ENCODE results near the gene AIFM2.
"Not testable (repeated sequence)": the region's sequence is repeated elsewhere in the genome, so short reads cannot be mapped to it uniquely, and the experiment has no call there.

AIFM2 gene

DNA sequence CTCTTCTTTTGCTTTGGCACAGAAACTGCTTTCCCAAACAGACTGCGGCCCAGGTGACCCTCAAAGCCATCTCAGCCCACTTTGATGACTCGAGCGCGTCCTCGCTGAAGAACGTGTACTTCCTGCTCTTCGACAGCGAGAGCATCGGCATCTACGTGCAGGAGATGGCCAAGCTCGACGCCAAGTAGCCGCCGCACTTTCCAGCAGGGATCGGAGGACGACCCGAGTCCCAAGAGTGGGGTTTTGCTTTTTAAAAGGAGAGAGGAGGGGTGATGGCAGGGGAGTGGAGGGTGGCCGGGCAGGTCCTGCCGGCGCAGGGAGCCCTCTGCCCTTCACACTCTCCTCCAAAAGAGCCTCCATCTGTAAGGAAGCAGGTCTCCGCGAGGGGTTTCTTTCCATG, 21.1 kb downstream of the AIFM2 start:
- H3K4me3 Mint-ChIP-seq = no peak overlapping the region
- peaks cover 9 to 10% of the 10 kb centered on the region in 2 donors for H3K4me1 Mint-ChIP-seq (ENCODE audit: low read depth in 2 of 2)
- no peak overlapping the region for H3K27ac Mint-ChIP-seq
- peaks cover 20% of the 10 kb centered on the region for H3K36me3 Mint-ChIP-seq (ENCODE audit: insufficient read depth)
- ATAC-seq (replicated peaks) (no peak), DNase-seq (no peak)
- no peaks in the 10 kb centered on the region for H3K27me3 Mint-ChIP-seq
- H3K9me3 Mint-ChIP-seq = no peaks in the 10 kb centered on the region

DNA sequence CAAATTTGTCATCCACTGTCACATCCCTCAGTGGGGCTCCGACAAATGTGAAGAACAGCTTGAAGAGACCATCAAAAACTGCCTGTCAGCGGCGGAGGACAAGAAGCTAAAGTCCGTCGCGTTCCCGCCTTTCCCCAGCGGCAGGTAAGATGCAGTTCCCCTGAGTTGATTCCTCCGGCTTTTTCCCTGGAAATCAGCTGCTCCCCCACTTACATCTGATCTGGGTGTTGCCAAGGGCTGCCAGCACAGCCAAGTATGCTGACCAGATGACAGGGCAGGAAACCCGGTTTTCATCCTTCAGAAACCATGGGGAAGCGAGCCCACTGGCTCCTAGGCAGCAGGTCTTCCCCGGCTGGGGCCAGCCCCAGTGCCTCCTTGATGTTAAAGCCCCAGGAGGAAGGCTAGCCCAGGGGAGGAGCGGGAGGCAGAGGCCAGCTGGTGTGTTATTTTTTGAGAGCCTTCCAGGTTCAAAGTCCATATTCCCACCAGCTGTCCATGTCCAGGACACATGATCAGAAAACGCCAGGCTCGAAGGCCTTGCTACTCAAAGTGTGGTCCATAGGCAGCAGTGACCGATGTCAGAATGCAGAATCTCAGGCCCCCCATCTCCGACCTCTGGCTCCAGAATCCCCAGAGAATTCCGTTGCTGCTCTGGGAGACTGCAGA, 23.4 kb downstream of the AIFM2 start:
- H3K36me3 Mint-ChIP-seq (ENCODE audit: insufficient read depth) = peaks cover 16% of the 10 kb centered on the region
- ATAC-seq (replicated peaks) = no peak

DNA sequence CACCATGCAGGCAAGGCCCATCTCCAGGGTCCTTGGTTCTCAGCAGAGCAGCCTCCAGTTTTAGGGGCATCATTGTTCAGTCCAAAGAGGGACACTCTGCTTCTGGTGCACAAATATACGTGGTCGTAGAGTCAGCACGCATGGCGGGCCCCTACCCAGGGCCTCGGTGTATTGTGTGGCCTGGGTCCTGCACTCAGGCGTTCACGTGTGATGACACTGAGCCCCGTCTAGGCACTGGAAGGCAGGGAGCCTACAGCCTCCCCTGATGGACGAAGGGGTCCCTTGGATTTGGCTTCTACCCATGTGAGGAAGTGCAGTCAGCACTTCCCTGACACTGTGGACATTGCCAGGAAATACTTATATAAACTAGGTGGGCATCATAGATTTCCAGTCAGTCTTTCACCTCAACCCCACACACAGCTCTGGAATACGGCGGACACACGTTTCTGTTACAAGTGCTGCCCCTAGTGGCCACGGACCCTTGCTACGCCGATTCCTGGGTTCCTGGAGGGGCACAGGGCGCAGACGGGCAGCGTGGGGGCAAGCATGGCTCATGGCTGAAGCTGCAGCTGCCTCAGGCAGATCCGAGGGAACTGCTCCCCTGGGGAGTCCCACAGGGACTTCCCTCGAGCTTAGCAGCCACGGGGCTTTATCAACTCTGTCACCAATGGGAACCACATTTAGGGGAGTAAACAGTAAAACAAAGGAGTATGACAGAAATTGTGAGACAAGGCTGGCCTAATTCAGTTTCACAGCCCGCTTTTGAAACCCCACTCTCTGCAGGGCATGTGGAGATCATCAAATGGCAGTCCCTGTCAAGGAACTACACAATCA, 25.4 kb downstream of the AIFM2 start:
- H3K36me3 Mint-ChIP-seq (ENCODE audit: insufficient read depth) = peaks cover 8% of the 10 kb centered on the region
- peak; percentile 36 for ATAC-seq (replicated peaks)
- peak overlapping the region; percentile 38 to 71 for H3K27ac Mint-ChIP-seq
- no peak overlapping the region for H3K4me3 Mint-ChIP-seq
- no peak for DNase-seq
- H3K27me3 Mint-ChIP-seq = no peaks in the 10 kb centered on the region
- H3K4me1 Mint-ChIP-seq (ENCODE audit: low read depth in 2 of 2) = peaks cover 7 to 8% of the 10 kb centered on the region in 2 donors
- H3K9me3 Mint-ChIP-seq = no peaks in the 10 kb centered on the region

More for the DNA sequence above, 23.4 kb downstream of the AIFM2 start:
- no peak for DNase-seq
- H3K4me1 Mint-ChIP-seq (ENCODE audit: low read depth in 2 of 2) = peaks cover 7 to 8% of the 10 kb centered on the region in 2 donors
- no peak overlapping the region for H3K4me3 Mint-ChIP-seq
- H3K27me3 Mint-ChIP-seq = no peaks in the 10 kb centered on the region
- peak overlapping the region in 1 of 2 donors; percentile 25 for H3K27ac Mint-ChIP-seq
- H3K9me3 Mint-ChIP-seq = no peaks in the 10 kb centered on the region

DNA sequence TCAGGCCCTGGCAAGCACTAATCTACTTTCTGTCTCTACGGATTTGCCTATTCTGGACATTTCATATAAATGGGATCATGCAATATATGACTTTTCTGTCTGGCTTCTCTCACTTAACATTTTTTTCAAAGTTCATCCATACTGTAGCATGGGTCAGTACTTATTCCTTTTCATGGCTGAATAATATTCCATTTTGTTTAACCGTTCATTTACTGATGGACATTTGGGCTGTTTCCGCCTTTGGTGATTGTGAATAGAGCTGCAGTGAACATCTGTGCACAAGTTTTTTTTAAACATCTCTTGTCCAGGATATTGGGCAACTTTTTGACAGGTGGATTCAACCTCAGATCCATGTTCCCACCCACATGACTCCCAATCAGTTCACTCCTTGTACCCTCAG, 31.0 kb downstream of the AIFM2 start:
- peaks cover 26% of the 10 kb centered on the region for H3K36me3 Mint-ChIP-seq (ENCODE audit: insufficient read depth)
- no peak for DNase-seq
- H3K4me3 Mint-ChIP-seq = no peak overlapping the region
- no peak for ATAC-seq (replicated peaks)
- H3K9me3 Mint-ChIP-seq = no peaks in the 10 kb centered on the region
- H3K4me1 Mint-ChIP-seq (ENCODE audit: low read depth in 2 of 2) = peaks cover 3 to 5% of the 10 kb centered on the region in 2 donors
- peak overlapping the region in 1 of 2 donors; percentile 49 for H3K27ac Mint-ChIP-seq
- H3K27me3 Mint-ChIP-seq = no peaks in the 10 kb centered on the region

DNA sequence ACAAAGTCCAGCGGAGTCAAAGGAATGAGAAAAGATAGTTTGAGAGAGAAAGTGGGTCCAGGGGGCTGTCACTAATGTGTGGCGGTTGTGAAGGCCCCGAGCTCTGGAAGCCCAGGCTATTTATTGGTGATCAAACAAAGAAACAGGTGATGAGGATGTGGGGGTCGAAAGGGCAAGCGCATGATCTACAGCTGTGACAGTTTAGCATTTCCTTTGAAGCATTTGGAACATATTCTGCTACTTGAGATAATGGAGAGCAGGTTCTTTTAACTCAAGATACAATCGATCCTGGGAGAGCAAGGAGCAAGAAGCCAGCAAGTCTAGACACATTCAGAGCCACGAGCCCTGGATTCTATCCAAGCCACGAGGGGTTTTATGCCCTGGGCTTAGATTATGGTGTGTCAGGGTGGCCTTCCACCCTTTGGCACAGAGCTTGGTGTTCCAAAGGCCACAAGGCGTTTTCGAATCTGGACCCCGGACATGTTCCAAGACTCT, 31.5 kb downstream of the AIFM2 start:
- H3K9me3 Mint-ChIP-seq; DNase-seq; H3K4me3 Mint-ChIP-seq; H3K27ac Mint-ChIP-seq; H3K4me1 Mint-ChIP-seq (ENCODE audit: low read depth in 2 of 2); H3K27me3 Mint-ChIP-seq; ATAC-seq (replicated peaks): not testable (repeated sequence)
- peaks cover 26% of the 10 kb centered on the region for H3K36me3 Mint-ChIP-seq (ENCODE audit: insufficient read depth)

DNA sequence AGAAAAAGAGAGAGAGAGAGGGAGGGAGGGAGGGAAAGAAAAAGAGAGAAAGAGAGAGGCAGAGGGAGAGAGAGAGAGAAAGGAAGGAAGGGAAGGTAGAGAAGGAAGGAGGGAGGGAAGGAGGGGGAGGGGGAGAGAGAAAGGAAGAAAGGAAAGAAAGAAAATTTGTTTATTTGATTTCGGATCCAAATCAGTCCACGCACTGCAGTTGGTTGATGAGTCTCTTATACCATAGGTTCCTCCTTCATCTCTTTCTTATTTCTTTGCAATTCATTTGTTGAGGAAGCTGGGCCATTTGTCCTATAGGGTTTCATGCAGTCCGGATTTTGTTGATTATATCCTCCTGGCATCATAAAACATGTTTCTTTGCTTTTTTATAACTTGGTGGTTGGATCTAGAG, 34.4 kb downstream of the AIFM2 start:
- Mint-ChIP-seq H3K27ac (no peak overlapping the region), H3K27me3 (no peaks in the 10 kb centered on the region), H3K36me3 (ENCODE audit: insufficient read depth) (peaks cover 32% of the 10 kb centered on the region), H3K4me1 (ENCODE audit: low read depth in 2 of 2) (peaks cover 21 to 24% of the 10 kb centered on the region in 2 donors), H3K4me3 (no peak overlapping the region), H3K9me3 (no peaks in the 10 kb centered on the region)
- no peak for DNase-seq
- no peak for ATAC-seq (replicated peaks)

DNA sequence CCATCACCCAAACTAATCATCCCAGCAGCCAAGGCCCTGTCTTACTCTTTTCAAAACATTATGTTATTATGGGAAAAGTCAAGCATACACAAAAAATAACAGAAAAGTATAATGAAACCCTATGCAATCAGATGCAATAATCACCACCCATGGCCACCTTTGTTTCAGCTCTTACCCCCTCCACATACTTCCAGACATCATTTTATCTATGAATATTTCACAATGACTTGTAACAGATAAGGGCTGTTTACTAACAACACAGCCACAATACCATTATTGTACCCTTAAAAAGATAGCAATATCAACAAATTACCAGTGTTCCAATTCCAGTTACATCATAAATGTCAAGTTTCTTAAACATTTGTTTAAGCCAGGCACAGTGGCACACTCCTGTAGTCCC, 35.2 kb downstream of the AIFM2 start:
- no peak overlapping the region for H3K4me3 Mint-ChIP-seq
- peaks cover 26 to 30% of the 10 kb centered on the region in 2 donors for H3K4me1 Mint-ChIP-seq (ENCODE audit: low read depth in 2 of 2)
- H3K36me3 Mint-ChIP-seq (ENCODE audit: insufficient read depth) = peaks cover 32% of the 10 kb centered on the region
- DNase-seq = no peak
- ATAC-seq (replicated peaks) = no peak
- no peaks in the 10 kb centered on the region for H3K9me3 Mint-ChIP-seq
- H3K27ac Mint-ChIP-seq = peak overlapping the region in 1 of 2 donors; percentile 17
- no peaks in the 10 kb centered on the region for H3K27me3 Mint-ChIP-seq

DNA sequence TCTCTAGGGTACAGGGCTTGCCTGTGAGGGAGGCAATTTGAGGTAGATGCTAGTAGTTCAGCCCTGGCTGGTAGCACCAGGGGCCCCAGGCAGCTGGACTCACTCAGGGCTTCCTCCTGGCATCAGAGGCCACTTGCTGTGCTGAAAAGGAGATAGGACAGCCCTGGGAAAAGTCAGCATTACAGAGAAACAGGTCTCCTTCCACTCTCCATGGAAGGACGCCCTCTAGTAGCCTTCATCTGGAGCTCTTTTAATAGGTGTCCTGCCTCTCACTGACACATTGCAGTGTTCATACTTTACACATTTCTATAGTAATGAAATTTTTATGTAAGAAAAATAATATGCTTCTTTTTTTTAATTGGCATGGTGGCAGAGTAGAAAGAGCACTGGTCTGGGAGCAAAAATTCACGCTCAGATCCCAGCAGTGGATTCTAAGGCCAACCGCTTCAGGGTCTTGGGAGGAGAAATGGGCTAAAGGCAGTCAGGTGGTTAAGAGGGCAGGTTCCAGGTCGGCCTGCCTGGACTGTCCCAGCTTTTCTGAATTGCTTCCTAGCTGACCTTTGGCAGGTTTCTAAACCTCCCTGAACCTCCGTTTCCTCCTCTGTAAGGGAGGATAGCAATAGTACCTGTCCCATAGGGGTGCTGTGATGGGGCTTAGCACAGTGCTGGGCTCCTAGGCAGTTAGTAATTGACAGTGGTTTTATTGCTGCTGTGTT, 35.8 kb downstream of the AIFM2 start:
- peaks cover 32% of the 10 kb centered on the region for H3K36me3 Mint-ChIP-seq (ENCODE audit: insufficient read depth)
- peaks cover 32 to 36% of the 10 kb centered on the region in 2 donors for H3K4me1 Mint-ChIP-seq (ENCODE audit: low read depth in 2 of 2)
- H3K9me3 Mint-ChIP-seq = no peaks in the 10 kb centered on the region
- no peaks in the 10 kb centered on the region for H3K27me3 Mint-ChIP-seq
- DNase-seq (no peak), ATAC-seq (replicated peaks) (no peak)
- H3K27ac Mint-ChIP-seq = peak overlapping the region in 1 of 2 donors; percentile 17
- no peak overlapping the region for H3K4me3 Mint-ChIP-seq

DNA sequence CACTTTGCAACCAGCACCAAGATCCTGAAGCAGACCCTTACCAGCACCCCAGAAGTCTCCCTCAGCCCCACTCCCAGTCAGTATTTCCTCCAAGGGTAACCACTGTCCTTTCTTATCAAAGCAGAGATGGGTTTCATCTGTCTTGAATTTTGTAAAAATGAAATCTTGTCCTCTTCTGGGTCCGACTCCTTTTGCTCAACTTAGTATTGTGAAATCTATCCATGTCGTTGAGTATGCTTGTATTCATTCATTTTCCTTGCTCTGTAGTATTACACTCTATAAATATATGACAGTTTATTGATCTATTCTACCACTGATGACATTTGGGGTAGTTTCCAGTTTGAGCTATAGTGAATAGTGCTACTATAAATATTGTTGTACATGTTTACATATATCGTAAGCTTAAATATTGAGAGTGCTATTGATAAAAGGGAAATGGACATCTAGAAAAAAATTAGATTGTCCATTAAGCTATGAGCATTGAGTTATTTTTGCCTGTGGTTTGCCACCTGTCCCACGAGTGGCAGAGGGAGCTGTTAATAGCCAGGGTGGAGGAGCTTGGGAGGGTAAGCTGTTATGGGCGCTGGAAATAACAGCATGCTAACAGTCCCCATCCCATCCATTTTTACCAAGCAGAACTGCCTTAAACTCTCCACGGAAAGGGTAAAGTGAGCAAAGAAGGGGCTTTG, 36.5 kb downstream of the AIFM2 start:
- H3K4me3 Mint-ChIP-seq = no peak overlapping the region
- peaks cover 36 to 40% of the 10 kb centered on the region in 2 donors for H3K4me1 Mint-ChIP-seq (ENCODE audit: low read depth in 2 of 2)
- no peaks in the 10 kb centered on the region for H3K9me3 Mint-ChIP-seq
- DNase-seq (no peak), ATAC-seq (replicated peaks) (no peak)
- H3K27me3 Mint-ChIP-seq = no peaks in the 10 kb centered on the region
- peaks cover 30% of the 10 kb centered on the region for H3K36me3 Mint-ChIP-seq (ENCODE audit: insufficient read depth)
- H3K27ac Mint-ChIP-seq = peak overlapping the region in 1 of 2 donors; percentile 9

DNA sequence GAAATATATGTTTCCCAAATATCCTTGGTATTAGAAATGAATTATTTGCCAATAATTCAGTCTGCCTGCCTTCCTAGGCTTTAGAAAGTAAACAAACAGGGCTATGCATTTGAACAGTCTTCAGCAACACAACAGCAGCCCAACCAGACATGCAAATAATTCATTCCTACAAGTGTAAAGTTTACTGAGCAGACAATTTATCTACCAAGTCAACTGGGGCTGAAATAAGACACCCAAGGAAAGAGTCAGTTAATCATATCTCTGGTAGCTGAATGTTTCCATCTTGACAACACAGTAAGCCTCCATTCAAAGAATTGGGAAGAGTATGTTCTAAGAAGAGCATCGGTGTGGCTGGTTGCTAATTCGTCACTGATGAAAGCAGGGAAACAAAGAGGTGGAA, 38.4 kb downstream of the AIFM2 start:
- H3K4me3 Mint-ChIP-seq = peak overlapping the region; percentile 85 to 92
- DNase-seq (no peak), ATAC-seq (replicated peaks) (no peak)
- no peaks in the 10 kb centered on the region for H3K9me3 Mint-ChIP-seq
- H3K27me3 Mint-ChIP-seq = no peaks in the 10 kb centered on the region
- H3K27ac Mint-ChIP-seq = peak overlapping the region in 1 of 2 donors; percentile 97
- H3K4me1 Mint-ChIP-seq (ENCODE audit: low read depth in 2 of 2) = peaks cover 36 to 40% of the 10 kb centered on the region in 2 donors
- peaks cover 11% of the 10 kb centered on the region for H3K36me3 Mint-ChIP-seq (ENCODE audit: insufficient read depth)

DNA sequence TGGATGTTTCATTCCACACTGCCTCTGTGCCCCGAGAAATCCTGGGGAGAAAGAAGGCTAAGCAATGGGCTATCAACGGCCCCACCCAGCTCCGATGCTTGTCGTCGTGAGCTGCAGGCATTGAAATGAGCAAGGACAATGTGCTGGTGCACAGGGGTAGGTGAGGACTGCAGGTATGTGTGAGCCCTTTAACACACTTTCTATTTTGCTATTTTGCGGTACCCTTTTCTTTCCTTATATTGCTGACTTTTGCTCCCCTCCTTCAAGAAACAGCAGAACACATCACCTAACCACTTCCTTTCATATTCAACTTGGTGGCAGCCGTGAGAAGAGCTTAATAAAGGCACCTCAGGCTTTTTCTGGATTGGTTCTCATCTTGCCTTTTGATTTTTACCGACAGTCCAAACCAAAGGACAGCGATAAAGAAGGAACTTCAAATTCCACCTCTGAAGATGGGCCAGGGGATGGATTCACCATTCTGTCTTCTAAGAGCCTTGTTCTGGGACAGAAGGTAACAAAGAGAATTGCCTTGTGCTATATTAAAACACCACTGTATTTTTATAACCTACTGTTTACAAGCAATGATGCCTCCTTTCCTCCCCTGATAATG, 39.2 kb downstream of the AIFM2 start:
- Mint-ChIP-seq H3K36me3 (ENCODE audit: insufficient read depth) (peaks cover 10% of the 10 kb centered on the region), H3K4me3 (peak overlapping the region; percentile 85 to 92), H3K9me3 (no peaks in the 10 kb centered on the region), H3K4me1 (ENCODE audit: low read depth in 2 of 2) (peaks cover 36 to 40% of the 10 kb centered on the region in 2 donors), H3K27ac (peak overlapping the region; percentile 97 to 98), H3K27me3 (no peaks in the 10 kb centered on the region)
- DNase-seq (peak in 2 of 3 experiments; percentile 10 to 23), ATAC-seq (replicated peaks) (peak; percentile 79)

DNA sequence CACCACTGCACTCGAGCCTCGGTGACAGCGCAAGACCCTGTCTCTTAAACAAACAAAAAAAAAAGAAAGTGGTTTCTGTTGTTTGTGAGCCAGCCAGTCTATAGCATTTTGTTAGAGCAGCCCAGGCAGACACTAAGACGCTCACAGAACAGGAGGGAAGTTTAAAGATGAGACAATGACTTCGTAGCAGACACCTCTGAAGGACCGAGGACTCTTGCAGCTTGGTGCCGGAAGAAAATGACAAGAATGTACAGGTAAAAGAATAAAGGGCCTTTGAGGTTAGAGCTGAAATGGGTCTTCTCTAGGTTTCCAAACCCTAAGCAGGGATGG, 40.3 kb downstream of the AIFM2 start:
- ATAC-seq (replicated peaks) = peak; percentile 35
- peak overlapping the region; percentile 85 to 92 for H3K4me3 Mint-ChIP-seq
- peaks cover 10% of the 10 kb centered on the region for H3K36me3 Mint-ChIP-seq (ENCODE audit: insufficient read depth)
- DNase-seq = peak in 1 of 3 experiments; percentile 5
- H3K4me1 Mint-ChIP-seq (ENCODE audit: low read depth in 2 of 2) = peaks cover 34 to 40% of the 10 kb centered on the region in 2 donors
- no peaks in the 10 kb centered on the region for H3K9me3 Mint-ChIP-seq
- H3K27ac Mint-ChIP-seq = peak overlapping the region; percentile 97 to 98
- no peaks in the 10 kb centered on the region for H3K27me3 Mint-ChIP-seq

Measured in effector memory CD8-positive, alpha-beta T cell (primary cell).